Panc1 (cell line): ENCODE measurements around the gene SLC25A52. TPM values are rescaled to one million over a fixed set of nuclear protein-coding genes. Genes with fewer than 3 reads are reported as not detected.

Source experiments
- ATAC-seq: fragments of 200-7000 bp; cut with Tn5 transposase; 2 replicates; pipeline ENCODE4 v1.9.1; 2020; ENCODE audit warnings: mild to moderate bottlenecking, moderate library complexity
- BruUV-seq: library from RNA; stranded (reverse); fragments of 400-500 nt; replicated peaks from 2 replicates; lab custom pipeline; 2021; lab: Mats Ljungman, UMichigan
- CTCF ChIA-PET: fragments of 300-600 bp; sonication (Branson Sonifier 250); formaldehyde crosslinking; loops from one replicate; lab custom pipeline; 2022; ENCODE audit warnings: antibody characterized with exemption; lab: Charles Lee
- POLR2A ChIA-PET: fragments of 300-600 bp; sonication (Branson Sonifier 250); formaldehyde crosslinking; loops from one replicate; lab custom pipeline; 2022; ENCODE audit warnings: antibody characterized with exemption; lab: Charles Lee
- DNase-seq: peaks from one replicate; pipeline ENCODE4 v3.0.0-alpha.2; 2010; ENCODE audit warnings: low read depth, low spot score
- H3K27ac ChIP-seq: 2 replicates; pipeline ENCODE4 v1.5.1; 2011; ENCODE audit warnings: mild to moderate bottlenecking, low read length, inconsistent platforms
- H3K27me3 ChIP-seq: fragments of 200-500 bp; sonication (Bioruptor generic); 2 replicates; pipeline ENCODE4 v1.6.0; 2014; ENCODE audit warnings: low read length, inconsistent platforms; ENCODE audit not compliant: control insufficient read depth, insufficient read depth
- H3K36me3 ChIP-seq: fragments of 200-500 bp; sonication (Bioruptor generic); 2 replicates; pipeline ENCODE4 v1.5.1; 2014; ENCODE audit warnings: inconsistent platforms, mild to moderate bottlenecking, low read length, moderate library complexity; ENCODE audit not compliant: control insufficient read depth, insufficient read depth
- H3K4me1 ChIP-seq: 2 replicates; pipeline ENCODE4 v1.5.1; 2011; ENCODE audit warnings: inconsistent platforms, mild to moderate bottlenecking, low read length, moderate library complexity; ENCODE audit not compliant: control insufficient read depth, insufficient read depth
- H3K4me3 ChIP-seq, 2 experiments: 2 replicates each; pipeline ENCODE4 v1.5.1; 2011 to 2012; ENCODE audit warnings: low read depth in 2 of 2, low read length in 2 of 2, mild to moderate bottlenecking in 2 of 2, inconsistent platforms in 1 of 2, moderate library complexity in 1 of 2
- H3K9me3 ChIP-seq: fragments of 200-500 bp; sonication (Bioruptor generic); 2 replicates; pipeline ENCODE4 v1.5.1; 2014; ENCODE audit warnings: low read depth, mild to moderate bottlenecking, inconsistent platforms, low read length, moderate library complexity; ENCODE audit not compliant: control insufficient read depth, insufficient read depth
- CTCF ChIP-seq: fragments of 450-650 bp; IDR thresholded peaks from 2 replicates; pipeline ENCODE4 v1.5.1; 2017; ENCODE audit warnings: mild to moderate bottlenecking
- in situ Hi-C: cut with HindIII; loops from 2 replicates; pipeline ENCODE4 v1.10.0; 2016; ENCODE audit warnings: low sequenced_read_pairs, low pct_unique_long_range_greater_than_20kb
- intact Hi-C: fragments of 100-400 bp; cut with micrococcal nuclease; formaldehyde crosslinking; loops from one replicate; pipeline ENCODE4 v1.10.0; 2022; ENCODE audit not compliant: unreplicated experiment
- total RNA-seq: library from RNA; stranded (reverse); gene quantifications from one replicate; pipeline ENCODE4 v1.2.1, GENCODE V29; 2021; ENCODE audit not compliant: unreplicated experiment
- TF ChIP-seq, protein P1 (sequence below), 2 experiments: IDR thresholded peaks; 2 replicates each; pipeline ENCODE4 v1.6.1; 2011 to 2012; ENCODE audit warnings: low read depth in 2 of 2, control low read depth in 1 of 2, low read length in 1 of 2, mild to moderate bottlenecking in 1 of 2, moderate library complexity in 1 of 2; ENCODE audit not compliant: insufficient read depth in 1 of 2

The SLC25A52 gene
- total RNA-seq, 1 experiment from 2014 or later: not detected

DNA sequence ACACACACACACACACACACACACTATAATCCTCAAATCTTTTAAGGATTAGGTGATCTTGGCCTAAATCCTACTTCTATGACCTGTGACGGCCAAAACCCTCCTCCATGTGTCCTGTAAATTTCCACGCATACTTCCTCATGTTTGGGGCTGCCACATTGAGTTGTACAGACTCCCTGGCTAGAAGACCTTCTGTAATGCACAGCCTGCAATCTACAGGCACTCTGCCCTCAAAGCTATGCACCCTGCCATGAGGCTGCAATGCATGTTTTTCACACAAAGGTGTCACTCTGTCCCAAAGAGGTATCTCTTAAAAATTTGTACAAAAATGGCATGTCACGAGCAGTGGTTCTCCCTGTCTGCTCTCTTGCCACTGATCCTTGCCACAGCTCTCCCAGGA is 49.9 kb downstream of the SLC25A52 start:
- in situ Hi-C loops (no loop called here), intact Hi-C loops (no loop called here)
- Histone ChIP-seq H3K27me3 (no peaks in the 10 kb centered on the region), H3K36me3 (no peaks in the 10 kb centered on the region), H3K4me1 (no peaks in the 10 kb centered on the region), H3K27ac (no peak overlapping the region), H3K9me3 (no peaks in the 10 kb centered on the region), H3K4me3 (no peak overlapping the region)
- 0 out of 2 replicates have a peak, but pooled peaks have one; percentile 48 for ATAC-seq
- BruUV-seq: no TSS peak
- no peak for DNase-seq
- ChIA-PET POLR2A (no interaction called here), CTCF (no interaction called here)
- TF ChIP-seq, protein P1, sequence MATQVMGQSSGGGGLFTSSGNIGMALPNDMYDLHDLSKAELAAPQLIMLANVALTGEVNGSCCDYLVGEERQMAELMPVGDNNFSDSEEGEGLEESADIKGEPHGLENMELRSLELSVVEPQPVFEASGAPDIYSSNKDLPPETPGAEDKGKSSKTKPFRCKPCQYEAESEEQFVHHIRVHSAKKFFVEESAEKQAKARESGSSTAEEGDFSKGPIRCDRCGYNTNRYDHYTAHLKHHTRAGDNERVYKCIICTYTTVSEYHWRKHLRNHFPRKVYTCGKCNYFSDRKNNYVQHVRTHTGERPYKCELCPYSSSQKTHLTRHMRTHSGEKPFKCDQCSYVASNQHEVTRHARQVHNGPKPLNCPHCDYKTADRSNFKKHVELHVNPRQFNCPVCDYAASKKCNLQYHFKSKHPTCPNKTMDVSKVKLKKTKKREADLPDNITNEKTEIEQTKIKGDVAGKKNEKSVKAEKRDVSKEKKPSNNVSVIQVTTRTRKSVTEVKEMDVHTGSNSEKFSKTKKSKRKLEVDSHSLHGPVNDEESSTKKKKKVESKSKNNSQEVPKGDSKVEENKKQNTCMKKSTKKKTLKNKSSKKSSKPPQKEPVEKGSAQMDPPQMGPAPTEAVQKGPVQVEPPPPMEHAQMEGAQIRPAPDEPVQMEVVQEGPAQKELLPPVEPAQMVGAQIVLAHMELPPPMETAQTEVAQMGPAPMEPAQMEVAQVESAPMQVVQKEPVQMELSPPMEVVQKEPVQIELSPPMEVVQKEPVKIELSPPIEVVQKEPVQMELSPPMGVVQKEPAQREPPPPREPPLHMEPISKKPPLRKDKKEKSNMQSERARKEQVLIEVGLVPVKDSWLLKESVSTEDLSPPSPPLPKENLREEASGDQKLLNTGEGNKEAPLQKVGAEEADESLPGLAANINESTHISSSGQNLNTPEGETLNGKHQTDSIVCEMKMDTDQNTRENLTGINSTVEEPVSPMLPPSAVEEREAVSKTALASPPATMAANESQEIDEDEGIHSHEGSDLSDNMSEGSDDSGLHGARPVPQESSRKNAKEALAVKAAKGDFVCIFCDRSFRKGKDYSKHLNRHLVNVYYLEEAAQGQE (IDR thresholded peaks at IDR 0.05; ENCODE audit: insufficient read depth in 1 of 2, low read depth in 2 of 2, low read length in 1 of 2): no peak
- peak; percentile 31 for TF ChIP-seq CTCF

Other genes starting within 250 kb of the SLC25A52 start
- 1.0 TPM for gene TTR, start 169.0 kb downstream of the SLC25A52 start, total RNA-seq
- 36.3 TPM for gene B4GALT6, start 76.3 kb downstream of the SLC25A52 start, total RNA-seq
- gene TRAPPC8, start 182.2 kb upstream of the SLC25A52 start, total RNA-seq: 35.3 TPM